CD4-positive, alpha-beta T cell (primary cell): Measurements from ENCODE around the gene RAD54L2. TPM values are rescaled to one million over a fixed set of nuclear protein-coding genes. Genes with fewer than 3 reads are reported as not detected.
"Not testable (repeated sequence)": the region's sequence is repeated elsewhere in the genome, so short reads cannot be mapped to it uniquely, and the experiment has no call there.

Source experiments
- ATAC-seq: fragments of 200-7000 bp; cut with Tn5 transposase; one replicate; pipeline ENCODE4 v1.10.0; 2022; ENCODE audit warnings: mild to moderate bottlenecking; ENCODE audit not compliant: poor library complexity
- CTCF ChIA-PET: fragments of 350-600 bp; sonication (Branson Sonifier 250); formaldehyde crosslinking; loops from one replicate; lab custom pipeline; 2021; ENCODE audit warnings: antibody characterized with exemption, inconsistent platforms; lab: Charles Lee
- POLR2A ChIA-PET: fragments of 350-600 bp; sonication (Branson Sonifier 250); formaldehyde crosslinking; loops from one replicate; lab custom pipeline; 2021; ENCODE audit warnings: antibody characterized with exemption, inconsistent platforms; lab: Charles Lee
- DNase-seq, 14 experiments: peaks; one replicate each; pipeline ENCODE4 v3.0.0-alpha.2; 2013 to 2020; ENCODE audit warnings: mixed read lengths in 2 of 14
- H3K27ac ChIP-seq, 2 donors: one replicate each; pipeline versions ENCODE4 v1.5.1 to v1.7.0; 2013; ENCODE audit warnings: low read length in 2 of 2, low read depth in 1 of 2, mild to moderate bottlenecking in 1 of 2
- H3K27me3 ChIP-seq, 2 experiments: 1 replicate in 1 of 2; 2 replicates in 1 of 2; pipeline versions ENCODE4 v1.6.1 to v1.7.0; 2013; ENCODE audit warnings: low read length in 2 of 2, control low read depth in 1 of 2, mild to moderate bottlenecking in 1 of 2, moderate library complexity in 1 of 2; ENCODE audit not compliant: insufficient read depth in 2 of 2, control insufficient read depth in 1 of 2
- H3K36me3 ChIP-seq: one replicate; pipeline ENCODE4 v1.6.1; 2013; ENCODE audit warnings: low read length, control low read depth; ENCODE audit not compliant: insufficient read depth
- H3K4me1 ChIP-seq: one replicate; pipeline ENCODE4 v1.6.1; 2013; ENCODE audit warnings: low read length, control low read depth; ENCODE audit not compliant: insufficient read depth
- H3K4me3 ChIP-seq: one replicate; pipeline ENCODE4 v1.5.1; 2013; ENCODE audit warnings: mild to moderate bottlenecking, low read length, moderate library complexity
- H3K9me3 ChIP-seq, 2 experiments: 1 replicate in 1 of 2; 2 replicates in 1 of 2; pipeline versions ENCODE4 v1.6.1 to v1.7.0; 2013; ENCODE audit warnings: low read length in 2 of 2, mild to moderate bottlenecking in 2 of 2, control low read depth in 1 of 2, moderate library complexity in 1 of 2; ENCODE audit not compliant: control insufficient read depth in 1 of 2, insufficient read depth in 1 of 2
- H3K27ac Mint-ChIP-seq: one replicate; pipeline ENCODE4 v1.8.0; 2020; ENCODE audit warnings: mixed read lengths
- H3K27me3 Mint-ChIP-seq: one replicate; pipeline ENCODE4 v1.8.0; 2021; ENCODE audit warnings: mixed read lengths
- H3K36me3 Mint-ChIP-seq: one replicate; pipeline ENCODE4 v1.8.0; 2021; ENCODE audit warnings: low read depth, mixed read lengths
- H3K4me1 Mint-ChIP-seq: one replicate; pipeline ENCODE4 v1.8.0; 2021; ENCODE audit warnings: low read depth, mixed read lengths
- H3K4me3 Mint-ChIP-seq: one replicate; pipeline ENCODE4 v1.8.0; 2020; ENCODE audit warnings: mild to moderate bottlenecking, mixed read lengths
- H3K9me3 Mint-ChIP-seq: one replicate; pipeline ENCODE4 v1.8.0; 2020; ENCODE audit warnings: mixed read lengths
- intact Hi-C, 2 experiments: fragments of 100-400 bp; cut with DNase I in 1 of 2; cut with micrococcal nuclease in 1 of 2; formaldehyde crosslinking; loops; one replicate each; pipeline versions ENCODE4 v1.15.1 to v1.9.0; 2023 to 2025; cut with DNase I, micrococcal nuclease
- total RNA-seq, 174 experiments: library from RNA in 2 of 174; stranded (reverse) in 2 of 174; gene quantifications; one replicate each; pipeline ENCODE4 v1.2.3 and lab custom pipeline; 2021 to 2026
- TF ChIP-seq, protein P1 (sequence below): fragments of 200-600 bp; IDR thresholded peaks from one replicate; pipeline ENCODE4 v1.8.0; 2022; ENCODE audit warnings: antibody characterized with exemption, mild to moderate bottlenecking

The RAD54L2 gene
- total RNA-seq, 2 experiments from 2014 or later, result 39.9 to 41.7 TPM

DNA sequence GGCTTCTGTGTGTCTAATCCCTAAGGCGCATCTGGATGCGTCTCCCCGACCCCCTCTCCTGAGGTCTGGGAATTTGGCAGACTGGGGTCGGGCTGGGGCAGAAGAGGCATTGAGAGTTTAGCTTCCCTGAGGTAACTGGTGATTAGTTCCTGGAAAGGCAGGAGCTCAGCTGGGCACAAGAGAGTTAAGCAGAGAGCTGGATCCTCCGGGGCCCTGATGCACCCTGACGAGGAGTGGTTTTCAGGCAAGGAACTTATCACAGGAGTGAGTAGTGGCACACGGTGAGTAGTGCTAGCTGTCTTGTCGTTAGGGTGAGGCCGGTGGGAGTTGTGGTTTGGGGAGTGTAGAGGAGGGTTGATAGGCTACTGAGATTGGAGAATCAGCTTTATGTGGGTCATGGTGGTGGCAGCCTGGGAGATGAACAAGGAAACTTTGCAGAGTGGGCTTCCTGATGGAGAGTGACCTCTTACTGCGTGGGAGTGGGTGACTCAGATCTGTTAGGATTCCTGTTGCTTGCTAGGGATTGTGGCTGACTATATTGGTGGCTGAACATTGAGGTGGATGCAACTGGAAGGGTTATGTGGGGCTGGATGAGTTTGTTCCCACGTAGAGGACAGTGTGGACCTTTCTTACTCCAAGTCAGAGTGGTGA lies 897 bp downstream of the RAD54L2 start:
- DNase-seq (peak in 10 of 14 experiments; percentile 2 to 49 (median 10)), ATAC-seq (peak; percentile 43)
- peaks cover 13% of the 10 kb centered on the region for H3K36me3 ChIP-seq
- peak overlapping the region in 1 of 2 donors; percentile 65 for H3K27ac ChIP-seq
- TF ChIP-seq, protein P1, sequence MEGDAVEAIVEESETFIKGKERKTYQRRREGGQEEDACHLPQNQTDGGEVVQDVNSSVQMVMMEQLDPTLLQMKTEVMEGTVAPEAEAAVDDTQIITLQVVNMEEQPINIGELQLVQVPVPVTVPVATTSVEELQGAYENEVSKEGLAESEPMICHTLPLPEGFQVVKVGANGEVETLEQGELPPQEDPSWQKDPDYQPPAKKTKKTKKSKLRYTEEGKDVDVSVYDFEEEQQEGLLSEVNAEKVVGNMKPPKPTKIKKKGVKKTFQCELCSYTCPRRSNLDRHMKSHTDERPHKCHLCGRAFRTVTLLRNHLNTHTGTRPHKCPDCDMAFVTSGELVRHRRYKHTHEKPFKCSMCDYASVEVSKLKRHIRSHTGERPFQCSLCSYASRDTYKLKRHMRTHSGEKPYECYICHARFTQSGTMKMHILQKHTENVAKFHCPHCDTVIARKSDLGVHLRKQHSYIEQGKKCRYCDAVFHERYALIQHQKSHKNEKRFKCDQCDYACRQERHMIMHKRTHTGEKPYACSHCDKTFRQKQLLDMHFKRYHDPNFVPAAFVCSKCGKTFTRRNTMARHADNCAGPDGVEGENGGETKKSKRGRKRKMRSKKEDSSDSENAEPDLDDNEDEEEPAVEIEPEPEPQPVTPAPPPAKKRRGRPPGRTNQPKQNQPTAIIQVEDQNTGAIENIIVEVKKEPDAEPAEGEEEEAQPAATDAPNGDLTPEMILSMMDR, result no peak
- intact Hi-C loops, result loop anchor here (2.0 to 10.0 kb wide), 4 partner anchors 37 to 1495 kb away; partner anchors contain the start of genes DCAF1 (in 1 of the 2) and RBM15B (in 1 of the 2)
- peaks cover 27% of the 10 kb centered on the region for H3K4me1 ChIP-seq
- peaks cover 46% of the 10 kb centered on the region for H3K4me1 Mint-ChIP-seq
- H3K9me3 Mint-ChIP-seq, result no peaks in the 10 kb centered on the region
- peaks cover 22% of the 10 kb centered on the region for H3K36me3 Mint-ChIP-seq
- ChIA-PET CTCF (interaction anchor here (1.3 to 1.9 kb wide), 3 partner anchors 37 to 143 kb away, joined by 3 to 8 read pairs (median 6); no protein-coding TSS in a partner anchor), POLR2A (interaction anchor here (1.2 to 1.4 kb wide), 3 partner anchors 10 to 155 kb away, joined by 3 to 10 read pairs (median 4); partner anchors contain the start of genes DCAF1 and MANF)
- no peaks in the 10 kb centered on the region for H3K27me3 ChIP-seq
- no peaks in the 10 kb centered on the region for H3K27me3 Mint-ChIP-seq
- peak overlapping the region; percentile 87 for H3K4me3 ChIP-seq
- H3K27ac Mint-ChIP-seq, result peak overlapping the region; percentile 82
- H3K4me3 Mint-ChIP-seq, result peak overlapping the region; percentile 90
- no peaks in the 10 kb centered on the region for H3K9me3 ChIP-seq

DNA sequence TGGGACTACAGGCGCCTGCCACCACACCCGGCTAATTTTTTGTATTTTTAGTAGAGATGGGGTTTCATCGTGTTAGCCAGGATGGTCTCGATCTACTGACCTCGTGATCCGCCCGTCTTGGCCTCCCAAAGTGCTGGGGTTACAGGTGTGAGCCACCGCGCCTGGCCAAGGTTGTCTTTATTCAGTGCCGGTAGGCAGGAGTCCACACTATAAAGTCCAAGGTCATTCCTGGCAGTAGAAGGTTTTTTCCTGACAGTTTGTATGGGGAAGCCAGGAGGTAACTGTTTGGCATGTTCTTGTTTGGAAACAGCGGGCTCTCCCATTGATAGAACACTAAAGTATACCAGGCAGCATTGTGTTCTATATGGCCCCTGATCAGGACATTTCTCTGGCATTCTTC lies 4.1 kb downstream of the RAD54L2 start:
- H3K27ac Mint-ChIP-seq, intact Hi-C loops, H3K9me3 Mint-ChIP-seq, H3K27me3 Mint-ChIP-seq, POLR2A ChIA-PET, H3K4me3 Mint-ChIP-seq, H3K9me3 ChIP-seq, DNase-seq, H3K4me3 ChIP-seq, CTCF ChIA-PET, ATAC-seq, H3K27ac ChIP-seq, H3K27me3 ChIP-seq: not testable (repeated sequence)
- Mint-ChIP-seq H3K4me1 (peaks cover 40% of the 10 kb centered on the region), H3K36me3 (peaks cover 34% of the 10 kb centered on the region)
- H3K36me3 ChIP-seq, result peaks cover 14% of the 10 kb centered on the region
- peaks cover 25% of the 10 kb centered on the region for H3K4me1 ChIP-seq

DNA sequence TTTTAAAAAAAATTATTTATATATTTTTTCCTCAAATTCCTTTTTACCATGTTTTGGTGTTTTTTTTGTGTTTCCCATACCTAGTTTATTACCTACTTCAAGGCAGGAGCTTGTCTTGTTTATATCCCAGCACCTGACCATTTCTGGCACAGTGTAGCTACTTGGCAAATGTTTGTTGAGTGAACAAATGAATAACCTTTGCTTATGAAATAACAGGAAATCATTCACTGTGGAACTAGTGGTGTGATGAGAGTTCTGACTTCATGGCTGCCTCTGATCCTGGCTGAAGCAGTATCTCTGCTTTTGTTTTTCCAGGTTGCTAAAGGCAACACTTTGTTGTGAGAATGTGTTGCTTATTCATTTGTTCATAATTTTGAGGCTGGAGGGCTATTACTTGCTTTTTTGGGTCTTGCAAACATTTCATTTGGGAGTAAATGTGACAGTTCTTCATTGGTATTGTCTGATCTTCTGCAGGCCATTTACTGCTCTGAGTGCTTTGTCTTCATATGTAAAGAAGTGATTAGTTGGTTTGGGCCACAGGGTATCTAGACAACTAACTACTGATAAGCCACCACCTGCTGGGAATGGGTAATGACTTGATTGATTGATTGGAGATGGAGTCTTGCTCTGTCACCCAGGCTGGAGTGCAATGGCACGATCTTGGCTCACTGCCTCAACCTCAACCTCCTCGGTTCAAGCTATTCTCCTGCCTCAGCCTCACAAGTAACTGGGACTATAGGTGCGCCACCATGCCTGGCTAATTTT lies 5.7 kb downstream of the RAD54L2 start:
- H3K36me3 Mint-ChIP-seq, result peaks cover 28% of the 10 kb centered on the region
- H3K27me3 Mint-ChIP-seq, result no peaks in the 10 kb centered on the region
- intact Hi-C loops, result no loop called here
- H3K9me3 Mint-ChIP-seq, result no peaks in the 10 kb centered on the region
- H3K4me1 Mint-ChIP-seq, result peaks cover 29% of the 10 kb centered on the region
- no peak overlapping the region for H3K4me3 ChIP-seq
- DNase-seq (no peak), ATAC-seq (no peak)
- H3K27ac ChIP-seq, result no peak overlapping the region
- no peak overlapping the region for H3K4me3 Mint-ChIP-seq
- H3K9me3 ChIP-seq, result no peaks in the 10 kb centered on the region
- TF ChIP-seq, protein P1, result no peak
- no peaks in the 10 kb centered on the region for H3K27me3 ChIP-seq
- H3K36me3 ChIP-seq, result peaks cover 21% of the 10 kb centered on the region
- POLR2A ChIA-PET, result no interaction called here
- peak overlapping the region; percentile 3 for H3K27ac Mint-ChIP-seq
- CTCF ChIA-PET, result no interaction called here
- peaks cover 13% of the 10 kb centered on the region for H3K4me1 ChIP-seq
